ENCODE data around the gene ADGRV1. TPM values are rescaled to one million over a fixed set of nuclear protein-coding genes. Genes with fewer than 3 reads are reported as not detected.

Gene ADGRV1
- polyA plus RNA-seq, 4 donors: 2.6 to 2.9 (median 2.7) TPM; not detected in 1

DNA sequence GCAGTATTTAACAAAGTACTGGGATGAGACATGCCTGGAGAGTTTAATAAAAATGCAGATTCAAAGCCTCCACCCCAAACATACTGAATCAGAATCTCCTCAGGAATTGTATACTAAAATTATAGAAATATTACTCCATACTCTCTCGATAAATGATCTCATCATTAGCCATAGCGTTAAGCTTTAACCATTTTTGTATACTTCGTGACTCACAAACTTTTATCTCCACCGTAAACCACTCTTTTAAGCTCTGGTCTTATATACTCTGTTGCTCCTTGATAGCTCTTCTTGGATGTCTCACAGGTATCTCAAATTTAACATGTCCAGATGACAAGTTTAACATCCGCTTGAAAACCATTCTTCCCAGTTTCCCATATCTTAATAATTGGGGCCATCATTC is 327.8 kb downstream of the ADGRV1 start:
- FAIRE-seq (no peak), DNase-seq (no peak)
- H3K4me1 ChIP-seq (ENCODE audit: control insufficient read depth in 3 of 3, insufficient read depth in 2 of 3, low read depth in 1 of 3, low read length in 2 of 3): peaks cover 0 to 11% (median 2%) of the 10 kb centered on the region in 3 donors
- 96 to 97% (median 96%) methylated on average over 5 of the region's 5 CpGs for WGBS, 3 donors
- no peak overlapping the region for H3K27ac ChIP-seq (ENCODE audit: low read depth in 1 of 3, low read length in 2 of 3)
- H3K27me3 ChIP-seq (ENCODE audit: control insufficient read depth in 3 of 3, insufficient read depth in 3 of 3, low read length in 3 of 3): no peaks in the 10 kb centered on the region
- H3K4me3 ChIP-seq (ENCODE audit: low read depth in 1 of 3, low read length in 3 of 3): no peak overlapping the region
- H3K36me3 ChIP-seq (ENCODE audit: control insufficient read depth in 3 of 3, insufficient read depth in 2 of 3, low read depth in 1 of 3, low read length in 3 of 3): no peaks in the 10 kb centered on the region
- H3K9me3 ChIP-seq (ENCODE audit: control insufficient read depth in 2 of 2, insufficient read depth in 1 of 2, low read depth in 1 of 2, low read length in 1 of 2): no peaks in the 10 kb centered on the region

DNA sequence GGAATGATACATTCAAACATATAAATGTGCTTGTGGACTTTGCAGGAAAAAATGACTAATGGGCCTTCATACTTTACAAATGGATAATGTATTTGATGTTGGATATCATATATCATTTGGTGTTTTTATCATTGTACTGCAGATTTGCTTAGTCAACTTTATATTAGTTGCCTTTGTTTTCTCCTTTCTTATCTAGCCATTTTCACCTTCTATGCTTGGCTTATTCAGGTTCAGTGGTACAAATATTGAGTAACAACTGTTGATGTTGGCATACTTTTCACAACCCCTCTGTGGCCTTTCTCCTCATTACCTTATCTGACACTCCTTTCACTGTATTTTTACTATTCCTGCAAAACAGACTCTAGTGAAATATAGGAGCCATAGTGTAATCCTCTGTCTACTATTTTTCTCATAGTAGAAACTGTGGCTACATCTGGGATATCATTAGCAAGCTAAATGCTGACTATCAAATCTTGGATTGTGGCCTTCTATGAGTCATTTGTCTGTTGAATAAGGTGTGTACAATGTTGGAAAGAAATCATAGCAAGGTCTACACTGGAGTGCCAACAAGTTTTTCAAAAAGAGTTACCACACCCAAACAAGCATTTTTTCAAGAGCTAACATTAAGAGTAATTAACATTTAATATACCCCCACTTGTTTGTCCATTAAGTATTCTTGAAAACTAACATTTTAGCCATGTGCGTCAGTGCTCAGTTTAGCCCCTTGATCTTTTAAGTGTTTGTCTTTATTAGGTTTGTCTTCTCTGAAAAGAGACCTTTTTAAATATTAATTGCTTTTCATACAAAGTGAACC is 330.1 kb downstream of the ADGRV1 start:
- FAIRE-seq (no peak), DNase-seq (peak; percentile 39 to 82)
- 67 to 86% (median 80%) methylated on average over 1 of the region's 1 CpG for WGBS, 3 donors
- H3K27me3 ChIP-seq (ENCODE audit: control insufficient read depth in 3 of 3, insufficient read depth in 3 of 3, low read length in 3 of 3): no peaks in the 10 kb centered on the region
- H3K4me1 ChIP-seq (ENCODE audit: control insufficient read depth in 3 of 3, insufficient read depth in 2 of 3, low read depth in 1 of 3, low read length in 2 of 3): peaks cover 0 to 11% (median 2%) of the 10 kb centered on the region in 3 donors
- no peaks in the 10 kb centered on the region for H3K9me3 ChIP-seq (ENCODE audit: control insufficient read depth in 2 of 2, insufficient read depth in 1 of 2, low read depth in 1 of 2, low read length in 1 of 2)
- no peaks in the 10 kb centered on the region for H3K36me3 ChIP-seq (ENCODE audit: control insufficient read depth in 3 of 3, insufficient read depth in 2 of 3, low read depth in 1 of 3, low read length in 3 of 3)
- no peak overlapping the region for H3K4me3 ChIP-seq (ENCODE audit: low read depth in 1 of 3, low read length in 3 of 3)
- peak overlapping the region in 1 of 3 donors; percentile 20 for H3K27ac ChIP-seq (ENCODE audit: low read depth in 1 of 3, low read length in 2 of 3)

GRCh38 chr5:90889325-90889600 is 330.7 kb downstream of the ADGRV1 start:
- H3K36me3 ChIP-seq (ENCODE audit: control insufficient read depth in 3 of 3, insufficient read depth in 2 of 3, low read depth in 1 of 3, low read length in 3 of 3): no peaks in the 10 kb centered on the region
- H3K27me3 ChIP-seq (ENCODE audit: control insufficient read depth in 3 of 3, insufficient read depth in 3 of 3, low read length in 3 of 3): no peaks in the 10 kb centered on the region
- H3K4me1 ChIP-seq (ENCODE audit: control insufficient read depth in 3 of 3, insufficient read depth in 2 of 3, low read depth in 1 of 3, low read length in 2 of 3): peaks cover 0 to 11% (median 2%) of the 10 kb centered on the region in 3 donors
- H3K4me3 ChIP-seq (ENCODE audit: low read depth in 1 of 3, low read length in 3 of 3): no peak overlapping the region
- no peak for FAIRE-seq
- H3K27ac ChIP-seq (ENCODE audit: low read depth in 1 of 3, low read length in 2 of 3): no peak overlapping the region
- no peaks in the 10 kb centered on the region for H3K9me3 ChIP-seq (ENCODE audit: control insufficient read depth in 2 of 2, insufficient read depth in 1 of 2, low read depth in 1 of 2, low read length in 1 of 2)
- no peak for DNase-seq

DNA sequence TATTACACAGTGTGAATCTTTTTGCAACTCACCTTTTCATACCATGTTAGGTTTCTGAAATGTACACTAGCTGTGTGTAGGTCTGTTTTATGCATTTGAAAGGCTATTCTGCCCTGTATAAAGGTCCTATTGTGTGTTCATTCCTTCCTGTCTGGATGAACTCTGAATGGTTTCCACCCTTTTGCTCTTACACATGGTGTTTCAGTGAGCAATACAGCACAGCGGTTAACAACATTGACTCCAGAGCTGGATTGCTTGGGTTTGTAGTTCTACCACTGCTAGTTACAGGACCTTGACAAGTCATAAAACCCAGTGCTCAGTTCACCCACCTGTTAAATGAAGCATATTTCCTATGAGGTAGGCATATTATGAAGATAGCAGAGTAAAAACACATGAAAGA is 331.6 kb downstream of the ADGRV1 start:
- Histone ChIP-seq H3K27me3 (ENCODE audit: control insufficient read depth in 3 of 3, insufficient read depth in 3 of 3, low read length in 3 of 3) (no peaks in the 10 kb centered on the region), H3K4me3 (ENCODE audit: low read depth in 1 of 3, low read length in 3 of 3) (no peak overlapping the region)
- 83 to 98% (median 93%) methylated on average over 1 of the region's 1 CpG for WGBS, 3 donors

GRCh38 chr5:90894866-90895420 is 336.3 kb downstream of the ADGRV1 start:
- no peak for FAIRE-seq

More for the DNA sequence above, 331.6 kb downstream of the ADGRV1 start:
- Histone ChIP-seq H3K4me1 (ENCODE audit: control insufficient read depth in 3 of 3, insufficient read depth in 2 of 3, low read depth in 1 of 3, low read length in 2 of 3) (peaks cover 0 to 11% (median 2%) of the 10 kb centered on the region in 3 donors), H3K27ac (ENCODE audit: low read depth in 1 of 3, low read length in 2 of 3) (no peak overlapping the region), H3K36me3 (ENCODE audit: control insufficient read depth in 3 of 3, insufficient read depth in 2 of 3, low read depth in 1 of 3, low read length in 3 of 3) (no peaks in the 10 kb centered on the region), H3K9me3 (ENCODE audit: control insufficient read depth in 2 of 2, insufficient read depth in 1 of 2, low read depth in 1 of 2, low read length in 1 of 2) (no peaks in the 10 kb centered on the region)
- DNase-seq (no peak), FAIRE-seq (no peak)

GRCh38 chr5:90897618-90898017 is 339.0 kb downstream of the ADGRV1 start:
- Histone ChIP-seq H3K36me3 (ENCODE audit: control insufficient read depth in 3 of 3, insufficient read depth in 2 of 3, low read depth in 1 of 3, low read length in 3 of 3) (no peaks in the 10 kb centered on the region), H3K4me1 (ENCODE audit: control insufficient read depth in 3 of 3, insufficient read depth in 2 of 3, low read depth in 1 of 3, low read length in 2 of 3) (peaks cover 3 to 21% (median 8%) of the 10 kb centered on the region in 3 donors), H3K4me3 (ENCODE audit: low read depth in 1 of 3, low read length in 3 of 3) (no peak overlapping the region), H3K27me3 (ENCODE audit: control insufficient read depth in 3 of 3, insufficient read depth in 3 of 3, low read length in 3 of 3) (no peaks in the 10 kb centered on the region), H3K9me3 (ENCODE audit: control insufficient read depth in 2 of 2, insufficient read depth in 1 of 2, low read depth in 1 of 2, low read length in 1 of 2) (no peaks in the 10 kb centered on the region), H3K27ac (ENCODE audit: low read depth in 1 of 3, low read length in 2 of 3) (no peak overlapping the region)
- FAIRE-seq (no peak), DNase-seq (no peak)
- WGBS, 3 donors: 76 to 87% (median 87%) methylated on average over 2 of the region's 2 CpGs

More at GRCh38 chr5:90894866-90895420, 336.3 kb downstream of the ADGRV1 start:
- WGBS, 3 donors: 84 to 96% (median 90%) methylated on average over 2 of the region's 2 CpGs
- Histone ChIP-seq H3K4me1 (ENCODE audit: control insufficient read depth in 3 of 3, insufficient read depth in 2 of 3, low read depth in 1 of 3, low read length in 2 of 3) (peaks cover 3 to 15% (median 6%) of the 10 kb centered on the region in 3 donors), H3K27ac (ENCODE audit: low read depth in 1 of 3, low read length in 2 of 3) (no peak overlapping the region), H3K36me3 (ENCODE audit: control insufficient read depth in 3 of 3, insufficient read depth in 2 of 3, low read depth in 1 of 3, low read length in 3 of 3) (no peaks in the 10 kb centered on the region), H3K27me3 (ENCODE audit: control insufficient read depth in 3 of 3, insufficient read depth in 3 of 3, low read length in 3 of 3) (no peaks in the 10 kb centered on the region), H3K9me3 (ENCODE audit: control insufficient read depth in 2 of 2, insufficient read depth in 1 of 2, low read depth in 1 of 2, low read length in 1 of 2) (no peaks in the 10 kb centered on the region), H3K4me3 (ENCODE audit: low read depth in 1 of 3, low read length in 3 of 3) (no peak overlapping the region)
- DNase-seq: no peak

GRCh38 chr5:90898326-90899013 is 339.9 kb downstream of the ADGRV1 start:
- peak overlapping the region in 1 of 3 donors; percentile 26 for H3K27ac ChIP-seq (ENCODE audit: low read depth in 1 of 3, low read length in 2 of 3)
- DNase-seq (no peak), FAIRE-seq (no peak)
- H3K9me3 ChIP-seq (ENCODE audit: control insufficient read depth in 2 of 2, insufficient read depth in 1 of 2, low read depth in 1 of 2, low read length in 1 of 2): no peaks in the 10 kb centered on the region
- no peak overlapping the region for H3K4me3 ChIP-seq (ENCODE audit: low read depth in 1 of 3, low read length in 3 of 3)
- no peaks in the 10 kb centered on the region for H3K36me3 ChIP-seq (ENCODE audit: control insufficient read depth in 3 of 3, insufficient read depth in 2 of 3, low read depth in 1 of 3, low read length in 3 of 3)
- WGBS, 3 donors: 90 to 91% (median 90%) methylated on average over 4 of the region's 4 CpGs
- H3K27me3 ChIP-seq (ENCODE audit: control insufficient read depth in 3 of 3, insufficient read depth in 3 of 3, low read length in 3 of 3): no peaks in the 10 kb centered on the region
- peaks cover 3 to 21% (median 8%) of the 10 kb centered on the region in 3 donors for H3K4me1 ChIP-seq (ENCODE audit: control insufficient read depth in 3 of 3, insufficient read depth in 2 of 3, low read depth in 1 of 3, low read length in 2 of 3)

GRCh38 chr5:90899014-90899604 is 340.5 kb downstream of the ADGRV1 start:
- 18 to 64% (median 56%) methylated on average over 2 of the region's 2 CpGs for WGBS, 3 donors
- Histone ChIP-seq H3K36me3 (ENCODE audit: control insufficient read depth in 3 of 3, insufficient read depth in 2 of 3, low read depth in 1 of 3, low read length in 3 of 3) (no peaks in the 10 kb centered on the region), H3K27me3 (ENCODE audit: control insufficient read depth in 3 of 3, insufficient read depth in 3 of 3, low read length in 3 of 3) (no peaks in the 10 kb centered on the region), H3K4me3 (ENCODE audit: low read depth in 1 of 3, low read length in 3 of 3) (no peak overlapping the region), H3K9me3 (ENCODE audit: control insufficient read depth in 2 of 2, insufficient read depth in 1 of 2, low read depth in 1 of 2, low read length in 1 of 2) (no peaks in the 10 kb centered on the region), H3K4me1 (ENCODE audit: control insufficient read depth in 3 of 3, insufficient read depth in 2 of 3, low read depth in 1 of 3, low read length in 2 of 3) (peaks cover 3 to 21% (median 8%) of the 10 kb centered on the region in 3 donors), H3K27ac (ENCODE audit: low read depth in 1 of 3, low read length in 2 of 3) (peak overlapping the region in 2 of 3 donors; percentile 45 to 53)
- DNase-seq (peak; percentile 41 to 55), FAIRE-seq (peak; percentile 5)
